Fibroblast of pulmonary artery (primary cell): ENCODE measurements around the gene TRIO.

Experiments used
- DNase-seq: peaks from one replicate; pipeline ENCODE4 v3.0.0-alpha.2; 2010; ENCODE audit warnings: low read depth
- H3K4me3 ChIP-seq: replicated peaks from 2 replicates; pipeline ENCODE4 v1.5.1; 2011; ENCODE audit warnings: low read depth, mild to moderate bottlenecking, control low read depth, low read length, moderate library complexity
- CTCF ChIP-seq: IDR thresholded peaks from 2 replicates; pipeline ENCODE4 v1.5.1; 2011; ENCODE audit warnings: mild to moderate bottlenecking, control low read depth, low read length, inconsistent platforms; ENCODE audit errors: missing control alignments

TRIO gene

DNA sequence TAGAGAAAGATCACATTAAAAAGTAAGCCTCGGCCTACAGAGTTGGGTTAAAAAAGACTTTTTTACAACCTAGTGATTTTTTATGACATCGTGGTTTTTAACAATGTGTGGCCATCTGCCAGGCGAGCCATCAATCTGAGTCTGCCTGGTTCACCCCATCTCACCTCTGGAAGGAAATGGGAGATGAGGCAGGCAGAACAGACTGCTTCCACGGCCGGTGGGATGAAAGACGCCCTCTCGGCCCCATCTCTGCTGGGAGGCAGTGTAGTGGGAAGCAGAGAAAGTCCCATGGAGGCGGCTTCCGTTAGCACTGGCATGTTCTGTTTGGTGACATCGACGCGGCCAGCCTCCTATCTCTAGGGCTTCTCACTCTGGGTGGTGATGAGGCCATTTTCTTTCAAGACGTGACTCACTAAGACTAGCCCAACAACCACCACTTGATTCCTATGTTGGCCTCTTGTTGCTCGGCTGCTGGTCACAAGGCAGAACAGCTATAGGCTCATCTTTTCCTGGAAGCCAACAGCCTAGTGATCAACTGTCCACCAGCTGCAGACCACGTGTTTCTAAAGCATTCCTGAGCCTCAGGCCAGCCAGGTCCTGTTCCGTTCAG, 306.0 kb downstream of the TRIO start:
- DNase-seq, result peak; percentile 91
- H3K4me3 ChIP-seq, result no peak overlapping the region
- TF ChIP-seq CTCF, result no peak

GRCh38 chr5:14450018-14450524, 306.9 kb downstream of the TRIO start:
- no peak for TF ChIP-seq CTCF
- peak; percentile 97 for DNase-seq
- no peak overlapping the region for H3K4me3 ChIP-seq

DNA sequence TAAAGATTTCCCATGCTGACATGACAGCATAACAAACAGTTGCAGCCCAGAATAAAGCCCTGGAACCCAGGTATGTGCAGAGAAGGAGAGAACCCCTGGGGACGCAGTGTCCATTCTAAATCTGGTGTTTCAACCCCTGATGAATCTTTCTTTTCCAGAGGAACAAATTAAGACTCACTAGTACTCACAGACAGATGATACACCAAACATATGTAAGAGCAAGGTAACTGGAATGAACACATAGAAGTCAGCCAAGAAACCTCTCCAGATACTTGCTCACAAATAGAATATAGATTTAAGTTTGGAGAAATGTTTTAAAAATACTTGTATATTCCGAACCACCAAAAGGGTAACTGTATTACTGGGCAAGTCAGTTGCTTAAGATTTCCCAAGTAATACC, 307.6 kb downstream of the TRIO start:
- H3K4me3 ChIP-seq, result no peak overlapping the region
- DNase-seq, result no peak
- no peak for TF ChIP-seq CTCF

DNA sequence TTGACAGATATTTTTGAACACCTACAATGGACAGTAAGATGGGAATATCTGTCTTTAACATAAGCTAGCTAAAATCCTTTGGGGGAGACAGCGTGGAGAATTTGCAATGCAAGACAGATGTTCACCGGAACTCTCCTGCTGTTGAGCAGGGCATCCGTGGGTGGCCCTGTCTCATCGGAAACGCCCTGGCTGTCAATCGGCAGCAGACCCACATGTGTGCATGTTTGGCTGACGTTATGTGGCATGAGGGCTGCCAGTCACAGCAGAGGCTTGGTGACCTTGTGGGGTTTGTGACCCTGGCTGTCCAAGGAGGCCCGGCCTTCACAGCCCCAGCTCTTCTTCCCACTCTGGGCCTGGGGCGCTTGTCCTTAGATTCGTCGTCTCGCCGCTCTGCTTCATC, 308.7 kb downstream of the TRIO start:
- no peak for DNase-seq
- no peak for TF ChIP-seq CTCF
- H3K4me3 ChIP-seq, result no peak overlapping the region

DNA sequence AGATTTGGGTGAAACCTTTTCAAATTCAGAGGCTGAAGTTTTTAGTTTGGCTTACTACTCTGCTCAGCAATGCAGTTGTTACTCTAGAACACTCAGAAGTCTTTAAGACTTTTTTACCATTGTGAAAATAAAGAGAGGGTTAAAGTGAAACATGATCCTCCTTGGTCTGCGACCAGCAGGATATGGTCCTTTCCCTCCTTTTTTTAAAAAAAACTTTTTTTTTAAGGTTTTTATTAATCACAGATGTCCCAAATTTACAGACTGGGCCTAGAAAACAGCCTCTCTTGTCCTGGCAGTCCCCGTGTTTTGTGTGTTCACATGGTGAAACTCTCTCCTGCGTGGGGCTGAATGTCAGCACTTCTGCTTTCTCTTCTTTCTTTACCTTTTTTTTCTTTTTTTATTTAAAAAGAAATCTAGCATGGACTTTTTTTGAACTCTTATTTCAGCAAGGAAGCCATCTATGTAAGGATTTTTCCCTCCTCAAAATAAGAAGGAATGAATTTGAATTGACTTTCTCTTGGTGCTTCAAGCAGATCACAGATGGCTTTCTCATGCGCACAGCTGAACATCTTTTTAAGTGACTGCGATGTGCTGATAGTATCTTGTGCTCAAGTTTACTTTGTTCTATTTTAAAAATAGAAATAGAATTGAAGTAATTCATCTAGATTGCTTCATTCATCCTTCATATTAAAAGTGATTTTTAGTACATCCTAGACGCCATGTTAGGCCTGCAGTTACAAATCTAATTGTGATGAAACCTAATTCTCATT, 309.7 kb downstream of the TRIO start:
- no peak overlapping the region for H3K4me3 ChIP-seq

DNA sequence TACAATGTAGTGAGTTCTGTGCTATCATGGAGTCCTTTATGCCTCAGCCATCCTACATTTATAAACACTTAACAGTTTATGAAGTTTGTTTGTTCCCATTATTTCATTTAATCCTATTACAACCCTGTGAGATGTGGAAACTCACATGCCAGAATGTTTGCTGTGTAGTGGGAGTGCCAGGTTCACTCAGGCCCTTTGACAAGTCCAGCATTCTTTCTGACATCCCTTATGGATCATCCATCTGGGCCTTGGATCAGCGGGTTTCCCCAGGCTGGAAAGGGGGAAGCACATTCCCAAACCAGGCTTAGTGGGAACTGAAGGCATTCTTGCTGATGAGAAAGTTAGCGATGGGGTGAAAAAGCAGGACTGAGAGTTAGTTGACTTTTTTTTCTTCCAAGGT, 310.3 kb downstream of the TRIO start:
- no peak overlapping the region for H3K4me3 ChIP-seq

More for the DNA sequence above, 309.7 kb downstream of the TRIO start:
- DNase-seq, result no peak
- TF ChIP-seq CTCF, result no peak

More for the DNA sequence above, 310.3 kb downstream of the TRIO start:
- no peak for TF ChIP-seq CTCF
- peak; percentile 53 for DNase-seq
